GM18868 (cell line): ENCODE measurements around the gene SLC10A3.

Experiments
- ATAC-seq: cut with Tn5 transposase; IDR thresholded peaks from one replicate; pipeline ENCODE4 v1.9.1; 2021; ENCODE audit warnings: mild to moderate bottlenecking, moderate library complexity; ENCODE audit not compliant: unreplicated experiment

The SLC10A3 gene

DNA sequence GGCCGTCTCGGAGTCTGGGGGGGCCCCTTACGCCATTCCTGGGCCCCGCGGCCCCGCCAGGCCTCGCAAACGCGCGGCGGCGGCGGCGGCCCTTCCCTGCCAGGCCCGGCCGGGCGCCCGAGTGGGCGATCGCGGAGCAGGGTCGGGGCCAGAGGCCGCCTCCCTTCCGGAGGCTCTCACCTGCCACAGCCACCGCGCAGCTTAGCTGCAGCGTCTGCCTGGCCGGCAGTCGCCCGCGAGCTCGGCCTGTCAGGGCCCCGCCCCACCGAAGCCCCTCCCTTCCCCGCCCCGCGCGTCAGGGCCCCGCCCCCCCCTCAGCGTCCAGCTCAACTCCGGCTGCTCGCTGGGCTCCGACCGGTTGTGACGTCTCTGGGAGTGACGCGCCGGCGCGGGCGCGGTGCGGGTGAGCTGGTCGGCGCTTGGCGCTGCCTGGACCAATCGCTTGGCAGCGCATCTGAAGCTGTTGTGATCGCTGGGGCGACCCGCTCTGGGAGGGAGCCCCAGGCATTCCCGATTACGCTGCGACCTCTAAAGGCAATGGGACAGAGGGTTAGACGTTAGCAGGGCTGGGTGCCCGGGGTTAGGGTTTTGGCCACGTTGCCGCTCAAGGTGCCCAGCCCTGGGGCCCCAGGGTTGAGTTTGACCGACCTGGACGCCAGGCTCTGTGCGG, at the start of gene SLC10A3:
SLC10A3 (minus strand) TSS at position 216 of the 670 bp plus-strand sequence. CDS start 1,689 bp downstream, outside the sequence.
- ATAC-seq: peak; percentile 90

- no peak for ATAC-seq
Measured at GRCh38 chrX:154539077-154539476, 48.6 kb upstream of the SLC10A3 start.

DNA sequence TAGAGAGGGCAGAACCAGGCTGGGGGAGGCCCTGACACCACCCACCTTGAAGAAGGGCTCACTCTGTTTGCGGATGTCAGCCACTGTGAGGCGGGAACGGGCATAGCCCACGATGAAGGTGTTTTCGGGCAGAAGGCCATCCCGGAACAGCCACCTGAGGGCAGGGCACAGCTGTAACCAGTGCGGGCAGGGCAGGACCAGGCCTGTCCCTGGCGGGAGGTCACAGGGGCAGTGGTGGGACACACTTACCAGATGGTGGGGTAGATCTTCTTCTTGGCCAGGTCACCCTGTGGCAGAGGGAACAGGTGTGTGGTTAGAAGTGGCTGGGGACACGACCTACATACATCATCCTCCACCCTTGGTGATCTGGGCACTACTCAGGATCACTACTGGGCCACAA, 45.5 kb upstream of the SLC10A3 start:
- ATAC-seq: no peak

DNA sequence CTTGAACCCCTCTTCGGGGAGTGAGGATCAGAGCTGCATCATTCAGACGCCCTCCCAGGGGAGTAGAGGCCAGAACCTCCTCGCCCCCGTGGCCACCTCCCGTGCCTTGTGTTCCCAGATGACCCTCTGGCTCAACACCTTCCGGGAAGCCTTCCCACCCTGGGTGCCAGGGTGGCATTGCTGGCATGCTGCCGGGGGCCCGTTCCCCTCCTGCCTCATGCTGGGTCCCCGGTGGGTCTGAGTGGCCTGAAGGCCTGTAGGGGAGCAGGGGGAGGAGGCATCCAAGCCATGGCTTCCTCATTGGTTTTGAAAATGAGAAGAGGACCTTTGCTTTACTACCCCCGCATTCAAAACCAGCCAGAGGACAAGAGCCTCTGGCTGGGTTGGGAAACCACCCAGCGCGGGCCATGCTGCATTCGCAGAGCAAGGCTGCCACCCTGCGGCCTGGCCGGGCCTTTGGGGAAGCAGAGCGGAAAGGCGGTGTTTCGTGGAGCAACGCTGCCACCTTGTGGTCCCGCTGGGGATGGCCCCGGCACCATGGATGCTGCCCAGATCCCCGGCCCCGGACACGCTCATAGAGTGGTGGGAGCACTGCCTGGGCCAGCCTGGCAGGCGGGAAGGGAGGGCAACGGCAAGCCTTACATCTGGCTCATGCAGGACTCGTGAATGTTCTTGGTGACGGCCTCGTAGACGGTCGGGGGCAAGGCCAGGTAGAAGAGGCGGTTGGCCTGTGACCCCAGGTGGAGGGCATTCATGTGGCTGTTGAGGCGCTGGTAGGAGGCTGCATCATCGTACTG, 44.3 kb upstream of the SLC10A3 start:
- ATAC-seq: peak; percentile 78

GRCh38 chrX:154532690-154533089, 42.3 kb upstream of the SLC10A3 start:
- no peak for ATAC-seq

DNA sequence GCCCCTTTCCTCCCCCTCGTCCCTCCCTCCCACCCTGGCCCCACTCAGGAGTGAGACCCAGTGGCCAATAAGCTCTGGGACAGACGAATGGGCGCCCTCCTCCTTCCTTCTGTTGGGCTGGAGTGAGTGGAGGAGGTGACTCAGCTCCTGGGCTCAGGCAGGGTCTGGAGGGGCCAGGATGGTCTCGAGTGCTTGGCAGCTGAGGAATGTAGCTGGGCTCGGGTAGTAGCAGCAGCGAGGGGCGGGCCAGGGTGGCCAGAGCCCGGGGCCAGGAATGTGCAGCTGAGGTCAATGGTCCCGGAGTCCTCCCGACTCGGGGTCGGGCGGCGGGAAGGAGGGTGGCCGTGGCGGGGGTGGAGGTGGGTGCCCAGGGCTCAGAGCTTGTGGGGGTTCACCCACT, 41.2 kb upstream of the SLC10A3 start:
- ATAC-seq: no peak

GRCh38 chrX:154530286-154530685, 39.9 kb upstream of the SLC10A3 start:
- no peak for ATAC-seq

GRCh38 chrX:154529206-154529612, 38.8 kb upstream of the SLC10A3 start:
- no peak for ATAC-seq

DNA sequence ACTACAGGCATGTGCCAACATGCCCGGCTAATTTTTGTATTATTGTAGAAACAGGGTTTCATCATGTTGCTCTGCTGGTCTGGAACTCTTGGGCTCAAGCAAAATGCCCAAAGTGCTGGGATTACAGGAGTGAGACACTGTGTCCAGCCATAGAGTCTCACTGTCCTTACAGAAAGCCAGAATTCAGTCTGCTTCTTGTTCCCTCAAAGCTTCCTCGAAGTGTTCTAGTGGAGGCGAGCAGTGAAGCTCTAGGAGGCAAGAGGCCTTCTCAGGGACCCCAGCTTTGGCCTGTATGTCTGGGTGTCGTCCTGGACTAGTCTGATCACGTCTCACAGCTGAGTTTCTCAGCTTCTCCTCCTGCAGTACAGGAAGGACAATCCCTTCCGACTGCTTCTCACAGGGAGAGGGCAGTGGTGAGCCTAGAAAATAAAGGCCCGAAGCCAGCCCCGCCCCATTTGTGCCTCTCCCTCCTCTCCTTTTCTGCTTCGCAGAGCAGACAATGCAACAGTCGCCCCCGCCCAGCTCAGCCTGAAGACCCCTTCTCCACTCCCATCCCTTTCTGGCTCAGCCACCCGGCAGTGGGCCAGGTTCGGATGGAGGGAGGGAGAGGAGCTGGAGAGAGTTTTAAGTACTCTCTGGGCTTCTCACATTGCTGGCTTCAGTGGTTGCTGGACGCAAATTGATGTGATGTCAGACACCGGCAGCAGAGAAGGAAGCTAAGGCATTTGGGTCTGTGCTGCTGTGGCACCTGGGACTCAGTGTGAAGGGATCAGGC, 36.7 kb upstream of the SLC10A3 start:
- peak; percentile 76 for ATAC-seq

- ATAC-seq: no peak
Measured at GRCh38 chrX:154525606-154526490, 35.4 kb upstream of the SLC10A3 start.

DNA sequence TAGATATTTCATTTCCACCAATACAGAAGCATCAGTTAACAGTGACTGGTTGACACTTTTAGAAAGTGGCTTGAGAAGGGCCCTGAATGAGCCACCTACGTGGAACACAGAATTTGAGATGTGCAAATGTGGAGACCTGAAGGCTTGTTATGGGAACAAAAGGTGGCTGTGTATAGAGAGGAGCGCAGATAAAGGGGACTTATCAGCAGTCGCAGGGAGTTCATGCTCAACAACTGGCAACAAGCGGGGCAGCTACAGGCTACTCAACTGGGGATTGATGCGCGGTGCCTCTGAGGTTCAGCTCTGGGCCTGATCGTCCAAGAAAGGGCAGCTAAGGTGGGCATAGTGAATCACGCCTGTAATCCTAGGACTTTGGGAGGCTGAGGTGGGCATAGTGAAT, 29.0 kb upstream of the SLC10A3 start:
- no peak for ATAC-seq

GRCh38 chrX:154517101-154517781, 26.8 kb upstream of the SLC10A3 start:
- ATAC-seq: no peak

GRCh38 chrX:154516656-154517100, 26.2 kb upstream of the SLC10A3 start:
- no peak for ATAC-seq

DNA sequence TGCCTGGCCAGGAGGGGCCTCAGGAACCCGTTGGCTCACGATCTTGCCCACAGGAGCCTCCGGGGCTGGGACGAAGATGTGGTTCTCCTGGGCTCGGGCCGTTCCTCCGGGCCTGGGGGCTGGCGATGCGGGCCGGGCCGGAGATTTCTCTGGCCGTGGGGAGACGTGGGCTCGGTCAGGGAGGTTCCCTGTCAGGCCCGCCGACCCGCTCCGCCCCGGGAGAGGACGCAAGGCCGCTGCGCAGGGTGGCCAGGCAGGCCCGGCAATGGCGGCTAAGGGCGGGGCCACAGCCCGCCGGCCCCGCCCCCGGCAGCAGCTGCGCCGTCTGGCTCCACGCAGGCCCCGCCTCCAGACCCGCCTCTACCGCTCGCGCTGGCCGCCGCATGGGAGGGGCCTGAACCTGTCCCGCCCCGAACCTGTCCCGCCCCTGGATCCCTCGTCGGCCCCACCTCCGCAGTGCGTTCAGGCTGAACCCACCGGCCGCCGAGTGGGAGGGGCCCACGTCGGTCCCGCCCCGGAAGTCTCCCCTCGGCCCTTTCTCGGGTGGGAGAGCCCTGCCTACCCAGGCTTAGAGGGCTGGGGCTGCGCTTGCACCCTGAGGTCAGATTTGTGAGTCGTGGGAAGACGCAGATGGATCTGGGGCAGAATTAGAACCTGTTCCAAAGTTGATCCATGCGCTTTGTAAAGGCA, 25.7 kb upstream of the SLC10A3 start, which contains the start of gene FAM3A:
FAM3A (minus strand) TSS at position 267 of the 690 bp plus-strand sequence. CDS start 460 bp downstream, outside the sequence.
- peak; percentile 95 for ATAC-seq

DNA sequence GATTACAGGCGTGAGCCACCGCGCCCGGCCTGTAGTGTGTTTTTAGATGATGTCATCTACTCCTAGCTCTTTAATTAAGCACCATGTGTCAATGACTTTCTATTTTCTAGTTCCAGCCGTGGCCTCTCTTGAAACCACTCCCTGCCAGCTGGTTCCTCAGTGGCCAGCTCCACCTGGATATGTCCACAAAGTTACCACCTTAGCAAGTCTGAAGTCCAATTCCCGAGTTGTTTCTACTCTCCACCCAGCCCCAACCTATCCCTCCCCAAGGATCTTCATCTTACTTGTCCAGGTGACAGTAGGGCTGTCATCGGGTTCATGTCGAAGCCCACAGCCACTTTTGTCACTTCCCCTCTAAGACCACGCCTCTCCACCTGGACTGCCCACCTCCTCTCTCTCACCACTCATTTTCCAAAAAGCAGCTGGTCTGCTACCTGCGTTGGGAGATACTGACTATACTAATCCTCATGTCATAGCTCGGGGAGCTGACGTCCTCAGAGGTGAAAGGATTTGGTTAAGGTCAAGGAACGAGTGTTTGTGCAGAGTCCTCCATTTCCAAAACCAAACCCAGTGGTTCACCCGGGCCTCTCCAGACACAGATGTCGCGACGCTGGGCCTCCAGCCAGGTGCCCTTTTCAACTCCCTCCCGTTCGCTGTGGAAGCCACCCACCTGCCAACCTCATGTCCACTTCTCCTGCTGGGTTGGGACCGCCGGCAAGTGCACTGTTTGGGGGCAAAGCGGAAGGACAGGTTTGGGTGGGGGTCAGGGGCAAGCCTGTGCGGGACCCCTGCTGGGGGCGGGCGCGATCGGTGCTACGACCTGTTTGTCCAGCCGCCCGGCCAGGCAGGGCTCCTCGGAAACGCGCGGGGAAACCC, 24.9 kb upstream of the SLC10A3 start:
- no peak for ATAC-seq

GRCh38 chrX:154513716-154514115, 23.3 kb upstream of the SLC10A3 start:
- no peak for ATAC-seq

DNA sequence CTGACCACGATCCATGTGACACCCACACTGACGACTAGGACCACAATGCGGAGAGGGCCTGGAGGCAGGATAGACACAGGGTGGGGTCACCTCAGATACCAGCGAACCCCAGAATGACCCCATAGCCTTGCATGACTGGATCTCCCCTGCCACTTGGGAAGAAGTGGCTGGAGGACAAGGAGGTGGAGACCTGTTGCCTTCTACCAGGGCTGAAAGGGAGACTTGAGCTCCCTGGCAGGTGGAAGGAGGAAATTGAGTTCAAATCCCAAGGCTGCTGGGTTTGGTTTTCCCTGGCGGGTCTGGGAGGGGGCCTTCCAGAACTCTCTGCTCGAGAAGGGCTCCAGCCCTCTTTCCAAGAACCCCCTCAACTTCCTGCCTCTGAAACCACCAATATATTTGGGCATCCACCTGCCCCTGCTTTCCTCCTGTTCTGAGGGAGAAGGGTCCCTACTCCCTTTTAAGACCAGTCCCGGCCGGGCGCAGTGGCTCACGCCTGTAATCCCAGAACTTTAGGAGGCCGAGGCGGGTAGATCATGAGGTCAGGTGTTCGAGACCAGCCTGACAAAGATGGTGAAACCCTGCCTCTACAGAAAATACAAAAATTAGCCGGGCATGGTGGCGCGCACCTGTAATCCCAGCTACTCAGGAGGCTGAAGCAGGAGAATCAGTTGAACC, 22.6 kb upstream of the SLC10A3 start:
- ATAC-seq: no peak

- no peak for ATAC-seq
Measured at GRCh38 chrX:154511761-154512160, 21.3 kb upstream of the SLC10A3 start.
